Middle frontal gyrus (tissue), 1 donor: ENCODE data around the gene VPS51.
"Not testable (repeated sequence)": the region's sequence is repeated elsewhere in the genome, so short reads cannot be mapped to it uniquely, and the experiment has no call there.

Experiments used
- DNase-seq: peaks from one replicate; pipeline ENCODE4 v3.0.0-alpha.2; 2015; ENCODE audit warnings: low spot score; ENCODE audit errors: extremely low spot score

VPS51 gene

DNA sequence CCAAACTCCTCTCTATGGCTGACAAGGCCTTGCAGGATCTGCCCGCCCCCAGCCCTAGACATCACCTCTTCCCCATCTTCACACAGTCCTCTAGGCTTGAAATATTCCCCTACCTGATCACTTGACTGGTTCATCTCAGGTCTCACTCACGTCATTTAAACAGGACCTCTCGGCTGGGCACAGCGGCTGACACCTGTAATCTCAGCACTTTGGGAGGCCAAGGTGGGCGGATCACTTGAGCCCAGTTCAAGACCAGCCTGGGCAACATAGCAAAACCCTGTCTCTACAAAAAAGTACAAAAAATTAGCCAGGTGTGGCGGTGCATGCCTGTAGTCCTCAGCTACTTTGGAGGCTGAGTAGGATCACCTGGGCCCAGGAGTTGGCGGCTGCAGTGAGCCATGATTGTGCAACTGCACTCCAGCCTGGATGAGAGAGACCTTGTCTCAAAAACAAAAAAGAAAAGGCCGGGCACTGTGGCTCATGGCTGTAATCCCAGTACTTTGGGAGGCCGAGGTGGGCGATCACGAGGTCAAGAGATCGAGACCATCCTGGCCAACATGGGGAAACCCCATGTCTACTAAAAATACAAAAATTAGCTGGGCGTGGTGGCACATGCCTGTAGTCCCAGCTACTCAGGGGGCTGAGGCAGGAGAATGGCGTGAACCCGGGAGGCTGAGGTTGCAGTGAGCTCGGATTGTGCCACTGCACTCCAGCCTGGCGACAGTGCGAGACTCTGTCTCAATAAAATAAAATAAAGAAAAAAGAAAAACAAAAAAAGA, 23.1 kb downstream of the VPS51 start:
- not testable (repeated sequence) for DNase-seq

GRCh38 chr11:65119670-65119995, 23.6 kb downstream of the VPS51 start:
- no peak for DNase-seq

- DNase-seq: no peak
Measured at GRCh38 chr11:65120831-65121230, 24.8 kb downstream of the VPS51 start.

DNA sequence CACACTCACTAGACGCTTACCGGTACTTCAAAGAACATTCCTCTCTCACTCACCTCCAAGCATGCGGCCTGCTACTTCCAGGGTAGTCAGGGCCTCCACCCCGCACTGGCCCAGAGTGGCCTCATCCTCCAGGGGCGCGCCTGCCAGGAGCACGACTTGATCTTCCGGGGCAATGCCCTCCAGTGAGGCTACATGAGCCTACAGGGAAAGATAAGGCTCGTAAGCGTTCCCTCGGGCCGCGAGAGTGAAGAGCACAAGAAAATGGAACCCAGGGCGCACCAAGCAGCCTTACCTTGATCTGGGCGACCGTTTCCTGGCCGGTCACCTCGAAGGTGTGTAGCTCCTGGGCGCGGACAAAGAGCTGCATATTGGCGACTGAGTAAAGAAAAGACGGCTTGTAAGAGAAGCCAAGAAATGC, 25.4 kb downstream of the VPS51 start:
- no peak for DNase-seq

GRCh38 chr11:65121865-65122696, 26.1 kb downstream of the VPS51 start, which contains the start of the genes FAU and MRPL49:
Gene FAU, minus strand, starts transcription at chr11:65122134. Its CDS starts 321 bp downstream, at chr11:65121813.
Gene MRPL49, plus strand, starts transcription at chr11:65122321. Its CDS starts 26 bp downstream, at chr11:65122347.
- DNase-seq: peak; percentile 95

DNA sequence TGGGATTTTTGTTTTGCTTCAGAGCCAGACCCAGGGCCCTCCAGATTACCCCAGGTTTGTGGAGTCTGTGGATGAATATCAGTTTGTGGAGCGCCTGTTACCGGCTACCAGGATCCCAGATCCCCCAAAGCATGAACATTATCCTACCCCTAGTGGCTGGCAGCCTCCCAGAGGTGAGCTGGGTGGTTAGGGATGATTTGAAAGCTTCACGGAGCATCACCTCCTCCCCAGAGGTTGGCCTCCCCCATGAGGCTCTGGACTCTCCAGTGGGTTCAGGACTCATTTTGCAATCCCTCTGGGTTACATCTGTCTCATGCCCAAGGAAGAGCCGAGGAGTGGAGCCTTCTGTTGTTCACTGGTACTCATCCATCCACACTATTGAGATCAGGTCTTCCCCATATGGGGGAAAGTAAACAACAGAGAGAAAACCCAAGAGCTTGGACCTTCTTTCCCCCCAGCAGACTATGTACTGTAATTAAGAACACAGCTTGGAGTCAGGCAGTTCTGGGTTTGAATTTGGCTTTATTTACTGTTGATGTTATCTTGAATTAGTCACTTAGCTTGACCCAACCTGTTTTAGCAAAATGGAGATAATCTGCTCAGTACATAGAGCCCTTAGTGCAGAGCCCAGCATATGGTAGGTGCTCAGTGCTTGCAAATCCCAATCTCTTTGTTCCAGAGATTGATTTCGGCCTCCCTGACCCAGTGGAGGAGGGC, 28.6 kb downstream of the VPS51 start:
- no peak for DNase-seq

DNA sequence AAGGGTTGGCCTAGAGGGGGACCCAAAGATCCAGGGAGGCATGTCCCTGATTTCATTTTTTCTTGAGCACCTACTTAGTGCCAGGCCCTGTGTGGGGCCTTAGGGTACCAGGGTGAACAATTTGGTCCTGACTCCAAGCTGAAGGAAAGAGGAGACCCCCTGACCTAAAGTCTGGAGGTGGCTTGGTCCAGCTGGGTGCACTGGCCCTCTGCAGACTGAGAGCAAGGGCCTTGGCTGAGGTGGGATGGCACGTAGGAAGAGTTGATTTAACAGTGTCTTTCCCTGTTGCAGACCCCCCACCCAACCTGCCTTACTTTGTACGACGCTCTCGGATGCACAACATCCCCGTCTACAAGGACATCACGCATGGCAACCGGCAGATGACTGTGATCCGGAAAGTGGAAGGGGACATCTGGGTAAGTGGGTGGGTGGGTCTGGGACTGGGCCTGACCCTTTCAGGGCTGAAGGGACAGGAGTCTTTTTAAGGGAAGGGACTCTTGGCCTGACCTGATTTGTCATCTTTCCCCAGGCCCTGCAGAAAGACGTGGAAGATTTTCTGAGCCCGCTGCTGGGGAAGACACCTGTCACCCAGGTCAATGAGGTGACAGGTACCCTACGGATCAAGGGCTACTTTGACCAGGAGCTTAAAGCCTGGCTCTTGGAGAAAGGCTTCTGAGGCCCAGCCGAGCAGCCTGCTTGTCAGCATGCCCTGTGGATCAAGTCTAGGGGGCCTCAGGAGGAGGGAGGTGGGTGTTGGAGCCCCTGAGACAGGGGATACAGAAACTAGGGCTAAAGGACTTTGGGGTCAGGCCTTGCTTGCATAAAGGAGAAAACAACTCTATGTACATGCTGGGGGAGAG, 29.4 kb downstream of the VPS51 start:
- DNase-seq: no peak

DNA sequence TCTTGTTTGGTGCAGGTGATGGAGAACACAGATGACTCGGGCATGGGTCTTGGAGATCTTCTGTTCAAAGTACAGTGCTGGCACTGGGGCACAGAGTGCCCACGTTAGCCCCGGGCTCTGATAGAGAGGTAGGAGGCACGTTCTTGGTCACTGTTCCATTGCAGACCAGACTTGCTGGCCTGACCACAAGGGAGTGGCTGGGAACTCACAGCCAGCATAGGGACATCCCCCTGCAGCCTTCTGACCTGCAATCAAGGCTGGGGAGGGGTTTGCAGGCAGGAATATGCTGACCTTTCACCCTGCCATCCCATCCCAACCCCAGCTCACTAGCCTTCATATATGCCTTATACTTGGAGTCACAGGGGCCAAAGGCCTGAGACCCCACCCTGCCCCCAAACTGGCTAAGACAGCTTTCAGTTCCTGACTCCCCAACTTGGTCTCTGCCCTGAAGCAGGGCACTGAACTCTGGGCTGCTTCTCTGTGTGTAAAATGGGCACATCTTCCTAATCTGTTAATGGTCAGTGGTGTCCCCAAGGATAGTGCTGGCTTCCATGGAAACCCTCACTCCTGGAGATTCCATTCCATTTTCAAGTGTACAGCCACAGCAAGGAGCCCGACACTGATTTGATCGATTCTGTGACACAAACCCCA, 30.7 kb downstream of the VPS51 start:
- no peak for DNase-seq

DNA sequence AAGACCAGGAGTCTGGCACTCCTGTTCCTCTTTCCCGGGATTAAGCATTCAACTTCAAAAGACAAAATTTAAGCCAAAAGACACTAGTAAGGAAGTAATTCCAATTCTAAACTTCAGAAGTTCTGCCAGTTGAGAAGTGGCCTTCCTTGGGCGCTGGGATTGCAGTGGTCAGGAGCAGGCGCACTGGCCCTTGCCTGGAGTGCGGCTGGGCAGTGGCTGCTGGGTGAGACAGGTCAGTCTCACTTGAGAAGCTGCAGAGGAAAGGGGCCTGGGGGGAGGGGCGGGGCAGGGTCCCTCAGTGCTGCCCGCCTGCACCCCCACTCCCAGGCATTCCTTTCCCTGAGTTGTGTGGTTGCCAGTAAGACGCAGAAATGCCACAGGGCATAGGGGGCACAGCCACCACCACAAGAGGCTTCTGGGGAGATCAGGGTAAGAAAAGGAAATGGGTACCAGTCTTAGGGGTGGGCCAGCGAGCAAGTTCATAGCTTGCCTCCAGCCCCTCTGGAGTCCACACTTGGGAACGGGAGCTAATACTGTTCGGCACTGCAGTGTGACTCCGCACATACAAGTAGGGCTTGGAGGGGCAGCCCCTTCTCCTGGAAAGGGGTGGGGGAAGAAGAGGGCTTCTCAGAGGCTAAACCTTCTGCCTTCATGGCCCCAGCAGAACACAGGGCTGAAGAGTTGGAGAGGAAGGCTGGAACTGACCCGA, 31.6 kb downstream of the VPS51 start:
- DNase-seq: no peak

DNA sequence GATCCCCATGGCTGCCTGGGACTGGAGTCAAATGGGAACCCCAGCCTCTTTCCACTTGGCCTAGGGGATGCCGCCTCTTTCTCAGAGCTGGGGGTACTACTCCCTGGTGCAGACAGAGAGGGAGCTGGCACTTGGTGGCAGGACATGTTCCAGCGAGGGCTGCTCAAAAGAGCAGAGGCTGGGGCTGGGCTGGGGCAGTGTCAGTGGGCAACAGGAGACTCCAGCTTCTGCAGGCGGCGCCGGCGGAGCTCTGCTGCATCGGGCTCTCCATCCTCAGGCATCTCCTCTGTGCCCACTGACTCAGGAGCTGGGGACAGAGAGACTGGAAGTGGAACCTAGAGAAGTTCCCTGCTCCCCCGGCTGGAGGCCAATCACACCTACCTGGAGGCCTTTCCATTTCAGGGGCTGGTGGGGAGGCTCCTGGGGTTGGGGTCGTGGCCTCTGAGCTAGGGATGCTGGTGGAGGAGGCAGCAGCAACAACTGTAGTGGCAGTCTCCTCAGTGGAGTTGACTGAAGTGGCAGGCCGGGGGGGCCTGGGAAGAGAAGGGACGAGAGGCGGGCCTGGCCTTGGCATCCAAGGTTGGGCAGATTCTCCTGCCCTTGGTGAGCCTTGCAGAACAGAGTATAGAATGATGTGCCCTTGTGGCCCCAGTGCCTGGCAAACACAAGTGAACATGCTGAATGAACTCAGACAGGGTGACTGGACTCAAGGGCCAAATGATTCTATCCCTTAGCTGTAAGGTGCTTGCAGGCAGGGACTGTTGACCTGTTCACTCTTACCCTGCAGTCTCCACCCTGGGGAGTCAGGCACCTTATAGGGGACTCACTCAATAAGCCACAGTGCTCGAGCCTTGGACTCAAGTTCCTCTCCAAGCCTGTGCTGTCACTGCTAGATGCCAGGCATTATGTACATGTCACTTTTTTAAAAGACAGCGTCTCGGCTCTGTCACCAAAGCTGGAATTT, 32.5 kb downstream of the VPS51 start:
- no peak for DNase-seq

DNA sequence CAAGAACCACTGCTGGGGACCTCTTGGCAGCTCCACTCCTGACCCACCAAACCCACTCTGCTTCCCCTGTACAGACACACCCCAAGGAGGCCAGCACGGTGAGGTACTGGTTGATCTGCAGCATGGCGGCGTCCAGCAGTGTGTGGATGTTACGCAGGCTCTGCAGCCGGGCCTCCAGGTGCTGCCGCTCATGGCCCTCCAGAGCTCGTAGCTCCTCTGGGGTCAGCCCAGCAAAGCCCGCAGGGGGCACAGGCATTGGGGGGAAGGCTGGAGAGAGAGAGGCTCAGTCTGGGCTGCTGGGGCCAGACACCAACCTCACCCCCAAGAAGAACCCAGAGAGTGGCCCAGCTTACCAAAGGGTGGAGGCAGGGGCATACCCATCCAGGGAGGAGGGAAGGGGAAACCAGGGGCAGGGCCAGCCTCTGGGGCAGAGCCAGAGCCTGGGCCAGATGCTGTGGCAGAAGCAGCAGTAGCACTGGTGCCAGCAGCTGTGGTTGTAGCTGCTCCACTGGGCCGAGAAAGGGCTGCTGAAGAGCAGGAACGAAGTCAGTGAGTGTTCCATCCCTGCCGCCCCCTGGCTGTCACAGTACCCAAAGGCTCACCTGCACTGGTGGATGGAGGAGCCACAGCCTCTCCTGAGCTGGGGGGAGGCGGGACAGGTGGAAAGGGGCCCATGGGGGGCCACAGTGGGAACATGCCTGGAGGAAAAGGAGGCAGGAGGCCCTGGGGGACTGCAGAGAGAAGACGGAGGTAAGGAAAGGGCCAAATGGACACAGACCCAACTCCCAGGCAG, 33.8 kb downstream of the VPS51 start:
- DNase-seq: no peak

DNA sequence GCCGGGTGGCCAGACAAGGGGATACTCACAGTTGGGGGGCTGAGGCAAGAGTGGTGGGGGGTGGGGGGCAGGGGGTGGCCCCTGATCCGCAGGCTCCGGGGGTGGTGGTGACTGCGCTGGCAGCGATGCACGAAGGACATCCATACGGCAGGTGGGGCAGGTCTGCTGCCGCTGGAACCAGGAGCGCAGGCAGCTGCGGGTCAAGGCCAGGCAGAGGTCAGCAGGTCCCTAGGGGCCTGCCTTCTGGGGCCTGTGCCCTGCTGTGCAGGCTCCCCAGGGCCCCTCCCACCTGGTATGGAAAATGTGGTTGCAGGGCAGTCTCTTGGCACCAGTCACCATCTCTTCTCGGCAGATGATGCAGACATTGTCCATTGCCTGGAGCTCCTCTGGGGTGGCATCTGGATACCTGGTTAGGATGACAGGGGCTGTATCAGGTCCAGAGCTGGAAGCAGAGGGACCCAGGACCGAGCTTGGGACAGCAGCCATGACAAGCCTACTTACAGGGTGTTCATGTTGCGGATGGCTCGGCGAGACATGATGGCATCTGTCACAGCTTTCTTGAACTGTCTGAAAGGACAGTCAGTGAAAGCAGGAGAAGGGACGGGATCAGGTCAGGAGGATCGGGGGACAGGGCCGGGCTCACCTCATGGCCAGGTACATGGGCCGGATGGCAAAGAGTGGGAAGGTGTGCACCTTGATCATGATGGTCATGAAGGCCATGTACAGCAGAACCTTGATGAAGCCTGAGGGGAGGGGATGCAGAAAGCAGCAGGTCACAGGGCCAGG, 34.8 kb downstream of the VPS51 start:
- DNase-seq: no peak

DNA sequence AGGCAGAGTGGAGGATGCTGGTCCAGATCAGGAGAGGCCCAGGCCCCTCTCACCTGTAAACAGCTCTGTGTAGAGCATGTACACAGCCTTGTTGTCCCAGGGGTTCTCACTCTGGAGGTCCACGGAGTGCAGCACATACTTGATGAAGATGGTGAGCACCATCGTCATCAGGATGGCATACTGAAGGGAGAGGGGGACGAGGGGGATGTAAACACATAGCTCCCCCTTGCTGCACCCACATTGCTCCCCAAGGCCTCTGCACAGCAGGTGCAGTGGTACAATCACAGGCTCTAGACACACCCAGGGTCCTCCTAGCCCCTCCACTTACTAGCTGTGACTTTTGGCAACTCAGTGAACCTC, 35.4 kb downstream of the VPS51 start:
- DNase-seq: no peak

- no peak for DNase-seq
Measured at GRCh38 chr11:65131895-65132237, 35.9 kb downstream of the VPS51 start.

GRCh38 chr11:65132238-65132987, 36.4 kb downstream of the VPS51 start:
- no peak for DNase-seq

GRCh38 chr11:65132988-65133700, 37.1 kb downstream of the VPS51 start:
- no peak for DNase-seq
